Left ventricle myocardium inferior (tissue), 1 donor: ENCODE data around the gene TMEM181. TPM values are rescaled to one million over a fixed set of nuclear protein-coding genes. Genes with fewer than 3 reads are reported as not detected.
A peak's percentile ranks its signal among the peaks of the same experiment; 100 is the strongest.
"Not testable (repeated sequence)": the region's sequence is repeated elsewhere in the genome, so short reads cannot be mapped to it uniquely, and the experiment has no call there.

ENCODE experiments used
- DNase-seq: peaks from one replicate; pipeline ENCODE4 v3.0.0-alpha.2; 2020
- H3K27ac ChIP-seq: fragments of 200-600 bp; replicated peaks from 2 replicates; pipeline ENCODE4 v1.8.0; 2021
- H3K27me3 ChIP-seq: fragments of 200-600 bp; 2 replicates; pipeline ENCODE4 v1.8.0; 2021; ENCODE audit warnings: low read depth
- H3K36me3 ChIP-seq: fragments of 200-600 bp; 2 replicates; pipeline ENCODE4 v1.8.0; 2021
- H3K4me1 ChIP-seq: fragments of 200-600 bp; 2 replicates; pipeline ENCODE4 v1.8.0; 2021
- H3K4me3 ChIP-seq: fragments of 200-600 bp; 2 replicates; pipeline ENCODE4 v1.8.0; 2021; ENCODE audit warnings: mild to moderate bottlenecking, moderate library complexity
- H3K9me3 ChIP-seq: fragments of 200-600 bp; replicated peaks from 2 replicates; pipeline ENCODE4 v1.8.0; 2021
- CTCF ChIP-seq: fragments of 200-600 bp; IDR thresholded peaks from 2 replicates; pipeline ENCODE4 v1.8.0; 2021; ENCODE audit warnings: antibody characterized with exemption, mild to moderate bottlenecking, borderline replicate concordance
- intact Hi-C: fragments of 100-400 bp; cut with micrococcal nuclease; formaldehyde crosslinking; loops from one replicate; pipeline ENCODE4 v1.11.0; 2022
- total RNA-seq: library from RNA; stranded (reverse); fragmentation: NEBNext Ultra II Directional; extraction: Animal tissue kit (Norgen Biotek cat#: 25700); gene quantifications from one replicate; pipeline ENCODE4 v1.2.1, GENCODE V29; 2021
- donor health status: DM: no; HTN: yes; CAD: no; lungs with severe emphysema.

The TMEM181 gene
- total RNA-seq, 1 donor from 2014 or later = 8.8 TPM

DNA sequence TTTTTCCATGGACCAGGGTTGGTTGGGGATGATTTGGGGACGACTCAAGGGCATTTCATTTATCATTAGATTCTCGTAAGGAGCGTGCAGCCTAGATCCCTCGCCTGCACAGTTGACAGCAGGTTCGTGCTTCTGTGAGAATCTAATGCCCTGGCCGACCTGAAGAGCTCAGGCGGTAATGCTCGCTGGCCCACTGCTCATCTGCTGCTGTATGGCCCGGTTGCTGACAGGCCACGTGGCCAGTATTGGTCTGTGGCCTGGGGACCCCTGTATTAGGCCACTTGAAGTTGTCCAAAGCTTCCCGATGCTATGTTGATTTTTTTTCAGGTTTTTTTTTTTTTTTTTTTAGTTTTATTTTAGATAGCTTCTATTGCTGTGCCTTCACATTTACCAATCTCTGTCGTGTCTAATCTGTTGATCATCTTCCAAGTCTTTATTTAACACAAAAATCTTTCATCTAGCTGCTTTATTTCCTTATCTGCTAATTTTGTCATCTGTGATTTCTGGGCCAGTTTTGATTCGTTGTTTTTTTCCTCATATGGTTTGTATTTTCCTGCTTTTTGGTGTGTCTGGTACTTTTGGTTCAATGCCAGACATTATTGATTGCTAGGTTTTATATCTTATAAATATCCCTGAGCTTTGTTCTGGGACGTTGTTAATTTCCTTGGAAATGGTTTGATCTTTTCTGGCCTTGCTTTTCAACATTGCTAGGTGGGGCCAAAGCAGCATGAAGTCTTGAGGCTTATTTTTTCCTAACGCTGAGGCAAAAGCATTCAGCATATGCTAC, 43.6 kb downstream of the TMEM181 start:
- no peak for TF ChIP-seq CTCF
- intact Hi-C loops = loop anchor here (10.0 kb wide), 1 partner anchor 89 kb away; no protein-coding TSS in a partner anchor

DNA sequence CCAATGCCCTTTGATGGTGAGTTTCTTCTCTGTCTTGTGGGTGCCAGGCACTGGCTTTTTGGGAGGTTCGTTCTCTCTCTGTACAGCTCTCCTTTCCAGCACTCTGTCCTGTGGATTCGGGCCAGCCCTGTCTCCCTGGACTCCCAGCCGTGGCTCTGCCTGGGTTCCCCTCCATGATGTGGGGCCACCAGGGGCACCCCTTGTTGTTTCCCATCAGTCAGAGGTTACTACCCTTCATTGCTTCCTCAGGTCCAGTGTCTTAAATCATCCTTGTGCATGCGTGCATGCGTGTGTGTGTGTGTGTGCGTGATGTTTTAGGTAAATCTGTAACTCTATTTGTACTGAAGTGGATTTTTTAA, 44.1 kb downstream of the TMEM181 start:
- intact Hi-C loops = loop anchor here (10.0 kb wide), 1 partner anchor 89 kb away; no protein-coding TSS in a partner anchor
- H3K4me3 ChIP-seq = no peak overlapping the region

More for the DNA sequence above, 43.6 kb downstream of the TMEM181 start:
- no peaks in the 10 kb centered on the region for H3K27me3 ChIP-seq
- H3K4me1 ChIP-seq = peaks cover 4% of the 10 kb centered on the region
- H3K36me3 ChIP-seq = peaks cover 35% of the 10 kb centered on the region
- DNase-seq = no peak
- H3K27ac ChIP-seq = no peak overlapping the region
- H3K4me3 ChIP-seq = no peak overlapping the region
- no peaks in the 10 kb centered on the region for H3K9me3 ChIP-seq

DNA sequence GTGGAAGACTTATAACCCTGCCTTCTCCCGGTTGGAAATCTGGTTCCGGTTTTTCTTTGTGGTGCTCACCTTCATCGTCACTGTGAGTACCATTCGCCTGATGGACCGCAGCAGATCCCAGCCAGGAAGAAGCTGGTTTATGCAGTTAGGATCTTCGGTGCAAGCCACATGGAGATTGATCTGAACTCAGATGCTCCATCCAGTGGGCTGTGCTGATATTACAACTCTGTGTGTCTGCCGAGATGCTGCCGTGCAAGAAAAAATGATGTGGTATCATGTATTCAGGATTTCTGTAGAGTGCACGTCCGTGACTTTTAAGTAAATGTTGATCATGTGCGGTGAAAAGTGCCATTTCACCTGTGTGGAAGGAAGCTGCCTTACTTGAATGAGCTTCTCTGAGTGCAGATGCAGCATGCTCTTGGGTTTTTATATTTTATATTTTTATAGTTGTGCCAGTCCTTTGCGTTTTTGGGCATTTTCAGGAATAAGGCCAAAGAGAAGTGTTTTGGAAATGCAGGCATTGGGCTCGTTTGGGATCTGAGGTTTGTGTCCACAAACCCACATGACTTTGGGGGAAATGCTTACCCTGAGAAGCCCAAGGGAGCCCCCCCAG, 45.5 kb downstream of the TMEM181 start:
- DNase-seq = no peak
- H3K27ac ChIP-seq = no peak overlapping the region
- intact Hi-C loops = loop anchor here (5.0 to 10.0 kb wide), 2 partner anchors 91 to 388 kb away; no protein-coding TSS in a partner anchor
- H3K4me3 ChIP-seq = no peak overlapping the region
- no peaks in the 10 kb centered on the region for H3K27me3 ChIP-seq
- peak; percentile 83 for TF ChIP-seq CTCF
- no peaks in the 10 kb centered on the region for H3K9me3 ChIP-seq
- H3K4me1 ChIP-seq = peaks cover 16% of the 10 kb centered on the region
- peaks cover 35% of the 10 kb centered on the region for H3K36me3 ChIP-seq

More for the DNA sequence above, 44.1 kb downstream of the TMEM181 start:
- H3K27ac ChIP-seq = no peak overlapping the region
- no peaks in the 10 kb centered on the region for H3K9me3 ChIP-seq
- TF ChIP-seq CTCF = no peak
- peaks cover 35% of the 10 kb centered on the region for H3K36me3 ChIP-seq
- DNase-seq = no peak
- peaks cover 4% of the 10 kb centered on the region for H3K4me1 ChIP-seq
- no peaks in the 10 kb centered on the region for H3K27me3 ChIP-seq

GRCh38 chr6:158606011-158606410, 46.1 kb downstream of the TMEM181 start:
- H3K27ac ChIP-seq, H3K9me3 ChIP-seq, DNase-seq, H3K4me3 ChIP-seq, H3K27me3 ChIP-seq: not testable (repeated sequence)
- intact Hi-C loops = loop anchor here (5.0 to 10.0 kb wide), 2 partner anchors 91 to 389 kb away; no protein-coding TSS in a partner anchor
- Histone ChIP-seq H3K4me1 (peaks cover 22% of the 10 kb centered on the region), H3K36me3 (peaks cover 32% of the 10 kb centered on the region)

GRCh38 chr6:158606935-158607334, 47.0 kb downstream of the TMEM181 start:
- Histone ChIP-seq H3K9me3 (no peaks in the 10 kb centered on the region), H3K4me3 (no peak overlapping the region), H3K36me3 (peaks cover 25% of the 10 kb centered on the region), H3K27ac (no peak overlapping the region), H3K4me1 (peaks cover 32% of the 10 kb centered on the region), H3K27me3 (no peaks in the 10 kb centered on the region)
- DNase-seq = no peak
- no peak for TF ChIP-seq CTCF
- intact Hi-C loops = loop anchor here (5.0 to 10.0 kb wide), 2 partner anchors 92 to 390 kb away; no protein-coding TSS in a partner anchor
